ENCODE data around the gene IL17RC.

DNA sequence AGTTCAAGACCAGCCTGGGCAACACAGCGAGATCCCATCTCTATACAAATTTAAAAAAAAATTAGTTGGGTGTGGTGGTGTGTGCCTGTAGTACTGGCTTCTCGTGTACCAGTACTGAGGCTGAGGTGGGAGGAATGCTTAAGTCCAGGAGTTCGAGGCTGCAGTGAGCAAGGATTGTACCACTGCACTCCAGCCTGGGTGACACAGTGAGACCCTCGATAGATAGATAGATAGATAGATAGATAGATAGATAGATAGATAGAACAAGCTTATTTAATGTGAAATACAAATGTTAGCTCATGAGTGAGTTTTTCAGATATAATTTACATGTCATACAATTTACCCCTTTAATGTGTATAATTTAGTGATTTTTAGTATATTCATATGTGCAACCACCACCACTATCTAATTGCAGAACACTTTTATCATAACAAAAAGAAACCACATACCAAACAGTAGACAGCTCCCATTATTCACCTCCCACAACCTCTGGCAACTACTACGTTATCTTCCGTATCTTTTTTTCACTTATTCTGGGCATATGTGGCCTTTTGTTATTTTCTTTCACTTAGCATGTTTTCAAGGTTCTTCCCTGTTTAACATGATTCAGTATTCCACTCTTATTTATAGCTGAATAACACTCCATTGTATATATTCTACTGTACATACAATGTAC, 48.4 kb downstream of the IL17RC start:
- no peak for TF ChIP-seq CTCF (IDR thresholded peaks at IDR 0.05)
- TF ChIP-seq TCF7L2 (IDR thresholded peaks at IDR 0.05; ENCODE audit: low read depth, low read length) = no peak
- TF ChIP-seq, protein P1, sequence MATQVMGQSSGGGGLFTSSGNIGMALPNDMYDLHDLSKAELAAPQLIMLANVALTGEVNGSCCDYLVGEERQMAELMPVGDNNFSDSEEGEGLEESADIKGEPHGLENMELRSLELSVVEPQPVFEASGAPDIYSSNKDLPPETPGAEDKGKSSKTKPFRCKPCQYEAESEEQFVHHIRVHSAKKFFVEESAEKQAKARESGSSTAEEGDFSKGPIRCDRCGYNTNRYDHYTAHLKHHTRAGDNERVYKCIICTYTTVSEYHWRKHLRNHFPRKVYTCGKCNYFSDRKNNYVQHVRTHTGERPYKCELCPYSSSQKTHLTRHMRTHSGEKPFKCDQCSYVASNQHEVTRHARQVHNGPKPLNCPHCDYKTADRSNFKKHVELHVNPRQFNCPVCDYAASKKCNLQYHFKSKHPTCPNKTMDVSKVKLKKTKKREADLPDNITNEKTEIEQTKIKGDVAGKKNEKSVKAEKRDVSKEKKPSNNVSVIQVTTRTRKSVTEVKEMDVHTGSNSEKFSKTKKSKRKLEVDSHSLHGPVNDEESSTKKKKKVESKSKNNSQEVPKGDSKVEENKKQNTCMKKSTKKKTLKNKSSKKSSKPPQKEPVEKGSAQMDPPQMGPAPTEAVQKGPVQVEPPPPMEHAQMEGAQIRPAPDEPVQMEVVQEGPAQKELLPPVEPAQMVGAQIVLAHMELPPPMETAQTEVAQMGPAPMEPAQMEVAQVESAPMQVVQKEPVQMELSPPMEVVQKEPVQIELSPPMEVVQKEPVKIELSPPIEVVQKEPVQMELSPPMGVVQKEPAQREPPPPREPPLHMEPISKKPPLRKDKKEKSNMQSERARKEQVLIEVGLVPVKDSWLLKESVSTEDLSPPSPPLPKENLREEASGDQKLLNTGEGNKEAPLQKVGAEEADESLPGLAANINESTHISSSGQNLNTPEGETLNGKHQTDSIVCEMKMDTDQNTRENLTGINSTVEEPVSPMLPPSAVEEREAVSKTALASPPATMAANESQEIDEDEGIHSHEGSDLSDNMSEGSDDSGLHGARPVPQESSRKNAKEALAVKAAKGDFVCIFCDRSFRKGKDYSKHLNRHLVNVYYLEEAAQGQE (IDR thresholded peaks at IDR 0.05; ENCODE audit: insufficient read depth in 1 of 2, low read depth in 2 of 2, low read length in 1 of 2) = no peak

Data from Panc1 (cell line).